Upper lobe of left lung (tissue), 6 donors: ENCODE measurements around the gene DIDO1. TPM values are rescaled to one million over a fixed set of nuclear protein-coding genes. Genes with fewer than 3 reads are reported as not detected.

ENCODE experiments used
- ATAC-seq, 2 donors: fragments of 200-7000 bp; cut with Tn5 transposase; one replicate each; pipeline ENCODE4 v1.9.1; 2022; ENCODE audit warnings: mild to moderate bottlenecking in 2 of 2, moderate library complexity in 2 of 2; ENCODE audit not compliant: low FRiP score in 2 of 2
- DNase-seq, 2 donors: peaks; one replicate each; pipeline ENCODE4 v3.0.0-alpha.2; 2019 to 2020
- H3K27ac ChIP-seq, 4 donors: fragments of 200-600 bp; sonication (generic); one replicate each; pipeline ENCODE4 v1.5.1; 2016 to 2019
- H3K27me3 ChIP-seq, 4 donors: fragments of 200-600 bp; sonication (generic); one replicate each; pipeline ENCODE4 v1.5.1; 2017 to 2019
- H3K36me3 ChIP-seq, 4 donors: fragments of 200-600 bp; sonication (generic); one replicate each; pipeline ENCODE4 v1.5.1; 2016 to 2019
- H3K4me1 ChIP-seq, 4 donors: fragments of 200-600 bp; sonication (generic); one replicate each; pipeline ENCODE4 v1.5.1; 2018 to 2019
- H3K4me3 ChIP-seq, 4 donors: fragments of 200-600 bp; sonication (generic); one replicate each; pipeline ENCODE4 v1.5.1; 2017 to 2019; ENCODE audit warnings: mild to moderate bottlenecking in 2 of 4, moderate library complexity in 1 of 4
- H3K9me3 ChIP-seq, 4 donors: fragments of 200-600 bp; sonication (generic); one replicate each; pipeline ENCODE4 v1.5.1; 2018 to 2019
- EP300 ChIP-seq, 4 donors: sonication (generic); formaldehyde crosslinking; IDR thresholded peaks; one replicate each; pipeline ENCODE4 v1.5.1; 2017; ENCODE audit warnings: antibody characterized with exemption in 4 of 4, control low read depth in 2 of 4
- POLR2A ChIP-seq, 4 donors: fragments of 450-650 bp; IDR thresholded peaks; one replicate each; pipeline ENCODE4 v1.5.1; 2016 to 2017; ENCODE audit warnings: antibody characterized with exemption in 4 of 4, mild to moderate bottlenecking in 2 of 4
- POLR2AphosphoS5 ChIP-seq, 2 donors: sonication (generic); formaldehyde crosslinking; IDR thresholded peaks; one replicate each; pipeline ENCODE4 v1.5.1; 2017; ENCODE audit warnings: antibody characterized with exemption in 2 of 2
- WGBS, 2 donors: methylation state at CpG; one replicate each; pipeline ENCODE4 v1.1.5; 2017 to 2018; 5-methylcytosine and 5-hydroxymethylcytosine counted together
- total RNA-seq, 6 donors: library from RNA; depleted of rRNA in 4 of 6; stranded (reverse); fragments of >200 nt in 4 of 6; gene quantifications; one replicate each; pipeline versions ENCODE4 v1.1.0 to v1.2.1, GENCODE V29; 2016 to 2021
- TF ChIP-seq, protein P1 (sequence below), 6 experiments: fragments of 450-650 bp in 4 of 6; fragments of 200-600 bp in 2 of 6; sonication (generic) in 2 of 6; IDR thresholded peaks; one replicate each; pipeline ENCODE4 v1.5.1; 2016 to 2019; ENCODE audit warnings: antibody characterized with exemption in 6 of 6
- donor health status: DM: no; HTN: no; CAD: no; lungs with moderate emphysema.
- donor health status: DM: no; HTN: yes; CAD: no; lungs with severe emphysema.

DIDO1 gene
- total RNA-seq, 6 donors from 2014 or later = 51.6 to 109 (median 58.9) TPM

DNA sequence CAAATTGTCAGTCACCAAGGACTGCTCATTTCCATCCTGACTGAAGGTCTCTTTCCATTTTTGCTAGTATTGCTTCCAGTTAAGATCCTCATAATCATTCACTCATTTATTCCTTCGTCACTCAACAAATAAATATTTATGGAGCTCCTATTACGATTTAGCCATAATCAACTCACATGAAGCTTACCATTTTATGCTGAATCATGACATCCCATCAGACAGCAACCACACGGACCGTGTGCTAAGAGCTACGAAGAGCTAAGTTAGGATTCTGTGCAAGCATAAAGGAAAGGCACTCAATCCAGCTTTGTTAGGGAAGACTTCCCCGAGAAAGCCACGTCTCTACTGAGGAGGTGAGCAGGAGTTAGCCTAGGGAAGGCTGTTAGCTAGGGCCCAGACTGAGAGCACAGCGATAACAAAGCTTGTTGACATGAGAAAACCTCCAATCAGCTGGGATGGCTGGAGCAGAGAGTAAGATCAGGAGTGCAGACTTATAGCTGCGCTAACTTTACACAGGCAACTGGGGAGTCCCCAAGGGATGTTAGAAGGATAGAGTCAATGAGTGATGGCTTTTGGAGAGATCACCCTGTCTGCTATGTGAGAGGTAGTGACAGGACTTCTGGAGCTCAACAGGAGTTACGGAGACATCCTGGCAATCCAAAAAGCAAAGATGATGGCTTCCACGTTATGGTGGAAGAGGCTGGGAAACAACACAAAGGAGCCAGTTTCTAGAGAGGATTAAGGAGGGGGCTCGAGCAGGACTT, 9.1 kb upstream of the DIDO1 start:
- H3K4me1 ChIP-seq = peaks cover 28 to 50% (median 29%) of the 10 kb centered on the region in 4 donors
- no peak for ATAC-seq
- peak in 1 of 2 donors; percentile 0 for DNase-seq

GRCh38 chr20:62933966-62934365, 7.7 kb upstream of the DIDO1 start:
- Histone ChIP-seq H3K4me3 (no peak overlapping the region), H3K4me1 (peaks cover 21 to 49% (median 27%) of the 10 kb centered on the region in 4 donors), H3K27me3 (no peaks in the 10 kb centered on the region), H3K27ac (no peak overlapping the region), H3K9me3 (no peaks in the 10 kb centered on the region), H3K36me3 (peaks cover 0 to 9% (median 2%) of the 10 kb centered on the region in 4 donors)
- peak in 1 of 2 donors; percentile 15 for DNase-seq
- WGBS, 2 donors = 81 to 82% methylated on average over 3 of the region's 3 CpGs
- ATAC-seq = no peak
- TF ChIP-seq, protein P1, sequence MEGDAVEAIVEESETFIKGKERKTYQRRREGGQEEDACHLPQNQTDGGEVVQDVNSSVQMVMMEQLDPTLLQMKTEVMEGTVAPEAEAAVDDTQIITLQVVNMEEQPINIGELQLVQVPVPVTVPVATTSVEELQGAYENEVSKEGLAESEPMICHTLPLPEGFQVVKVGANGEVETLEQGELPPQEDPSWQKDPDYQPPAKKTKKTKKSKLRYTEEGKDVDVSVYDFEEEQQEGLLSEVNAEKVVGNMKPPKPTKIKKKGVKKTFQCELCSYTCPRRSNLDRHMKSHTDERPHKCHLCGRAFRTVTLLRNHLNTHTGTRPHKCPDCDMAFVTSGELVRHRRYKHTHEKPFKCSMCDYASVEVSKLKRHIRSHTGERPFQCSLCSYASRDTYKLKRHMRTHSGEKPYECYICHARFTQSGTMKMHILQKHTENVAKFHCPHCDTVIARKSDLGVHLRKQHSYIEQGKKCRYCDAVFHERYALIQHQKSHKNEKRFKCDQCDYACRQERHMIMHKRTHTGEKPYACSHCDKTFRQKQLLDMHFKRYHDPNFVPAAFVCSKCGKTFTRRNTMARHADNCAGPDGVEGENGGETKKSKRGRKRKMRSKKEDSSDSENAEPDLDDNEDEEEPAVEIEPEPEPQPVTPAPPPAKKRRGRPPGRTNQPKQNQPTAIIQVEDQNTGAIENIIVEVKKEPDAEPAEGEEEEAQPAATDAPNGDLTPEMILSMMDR (IDR thresholded peaks at IDR 0.05) = no peak
- no peak for TF ChIP-seq POLR2AphosphoS5 (IDR thresholded peaks at IDR 0.05)
- TF ChIP-seq EP300 (IDR thresholded peaks at IDR 0.05) = no peak
- no peak for TF ChIP-seq POLR2A (IDR thresholded peaks at IDR 0.05)

More for the DNA sequence above, 9.1 kb upstream of the DIDO1 start:
- Histone ChIP-seq H3K9me3 (no peaks in the 10 kb centered on the region), H3K27ac (no peak overlapping the region), H3K27me3 (no peaks in the 10 kb centered on the region), H3K4me3 (no peak overlapping the region), H3K36me3 (peaks cover 0 to 9% (median 2%) of the 10 kb centered on the region in 4 donors)
- 74 to 80% methylated on average over 12 of the region's 12 CpGs for WGBS, 2 donors
- TF ChIP-seq, protein P1 (IDR thresholded peaks at IDR 0.05) = no peak
- no peak for TF ChIP-seq POLR2AphosphoS5 (IDR thresholded peaks at IDR 0.05)
- TF ChIP-seq POLR2A (IDR thresholded peaks at IDR 0.05) = no peak
- no peak for TF ChIP-seq EP300 (IDR thresholded peaks at IDR 0.05)

DNA sequence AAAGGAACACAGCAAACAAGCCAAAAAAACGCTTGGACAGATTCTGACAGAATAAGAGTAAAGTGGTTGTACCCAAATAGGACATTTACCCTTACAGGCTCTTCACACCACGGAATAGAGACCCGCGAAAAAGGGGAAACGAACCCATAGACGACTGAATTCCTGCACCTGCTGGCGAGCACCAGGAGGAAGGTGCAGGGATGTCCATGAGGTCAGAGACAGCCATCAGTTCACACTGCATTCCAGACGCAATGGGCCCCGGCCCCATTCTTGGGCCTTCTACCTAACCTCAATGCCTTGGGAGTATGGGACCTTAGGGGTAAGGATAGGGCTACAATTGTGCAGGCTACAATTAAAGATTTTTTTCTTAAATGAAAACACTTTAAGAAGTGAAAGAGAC, 5.2 kb upstream of the DIDO1 start:
- H3K27ac ChIP-seq = no peak overlapping the region
- H3K27me3 ChIP-seq = no peaks in the 10 kb centered on the region
- TF ChIP-seq EP300 (IDR thresholded peaks at IDR 0.05) (no peak), POLR2AphosphoS5 (IDR thresholded peaks at IDR 0.05) (no peak), POLR2A (IDR thresholded peaks at IDR 0.05) (no peak)
- TF ChIP-seq, protein P1 (IDR thresholded peaks at IDR 0.05) = no peak
- H3K4me3 ChIP-seq = no peak overlapping the region
- H3K9me3 ChIP-seq = no peaks in the 10 kb centered on the region
- 64 to 78% methylated on average over 9 of the region's 9 CpGs for WGBS, 2 donors
- DNase-seq (no peak), ATAC-seq (no peak)
- peaks cover 0 to 9% (median 2%) of the 10 kb centered on the region in 4 donors for H3K36me3 ChIP-seq
- peaks cover 35 to 58% (median 41%) of the 10 kb centered on the region in 4 donors for H3K4me1 ChIP-seq

- H3K27me3 ChIP-seq = no peaks in the 10 kb centered on the region
Observed at GRCh38 chr20:62929051-62929538, 2.8 kb upstream of the DIDO1 start.

More at GRCh38 chr20:62929051-62929538, 2.8 kb upstream of the DIDO1 start:
- peak overlapping the region; percentile 87 to 90 (median 90) for H3K27ac ChIP-seq
- peaks cover 35 to 47% (median 40%) of the 10 kb centered on the region in 4 donors for H3K4me1 ChIP-seq
- no peaks in the 10 kb centered on the region for H3K9me3 ChIP-seq
- peaks cover 0 to 5% (median 0%) of the 10 kb centered on the region in 4 donors for H3K36me3 ChIP-seq
- ATAC-seq = peak; percentile 74 to 78
- peak overlapping the region; percentile 32 to 76 (median 53) for H3K4me3 ChIP-seq
- 1 to 14% methylated on average over 8 to 28 of the region's 44 CpGs for WGBS, 2 donors
- TF ChIP-seq POLR2AphosphoS5 (IDR thresholded peaks at IDR 0.05) (peak; percentile 45 to 57), POLR2A (IDR thresholded peaks at IDR 0.05) (peak in 2 of 4 donors; percentile 28 to 45)
- TF ChIP-seq, protein P1 (IDR thresholded peaks at IDR 0.05) = no peak
- DNase-seq = peak; percentile 83 to 91
